ENCODE results near the gene STK32C. TPM values are rescaled to one million over a fixed set of nuclear protein-coding genes. Genes with fewer than 3 reads are reported as not detected.

The STK32C gene
- total and polyA plus RNA-seq, 8 donors: 9.9 to 18.2 (median 11.6) TPM

DNA sequence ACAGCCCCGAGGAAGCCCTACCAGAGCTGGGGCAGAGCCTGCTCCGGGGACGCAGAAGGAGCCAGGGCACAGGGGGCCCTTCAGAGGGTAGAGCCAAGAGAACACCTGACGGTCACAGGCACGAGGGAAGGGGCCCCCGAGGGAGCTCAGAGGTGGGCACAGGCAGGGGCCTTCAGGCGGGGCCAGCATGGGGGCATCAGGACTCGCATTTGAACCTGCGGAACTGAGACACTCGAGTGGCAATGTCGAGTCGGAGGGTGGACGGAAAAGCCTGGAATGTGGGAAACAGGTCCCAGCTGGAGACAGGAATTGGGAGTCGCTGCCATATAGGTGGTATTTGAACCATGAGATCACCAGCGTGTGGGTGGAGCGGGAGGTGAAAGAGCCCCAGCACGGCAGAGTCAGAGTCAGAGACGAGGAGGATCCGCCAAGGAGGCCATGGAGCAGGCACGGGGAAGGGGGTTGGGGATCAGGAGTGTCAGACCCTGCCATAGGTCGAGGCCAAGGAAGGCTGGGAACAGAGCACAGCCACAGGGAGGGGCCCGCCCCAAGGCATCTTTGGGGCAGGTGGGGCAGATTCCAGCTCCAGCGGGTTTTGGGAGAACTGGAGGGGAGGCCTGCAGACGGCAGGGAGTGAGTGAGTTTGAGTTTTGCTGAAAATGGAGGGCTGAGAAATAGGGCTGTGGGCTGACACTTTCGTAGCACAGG is 13.8 kb downstream of the STK32C start:
- H3K4me3 ChIP-seq: no peak overlapping the region
- TF ChIP-seq, protein P1, sequence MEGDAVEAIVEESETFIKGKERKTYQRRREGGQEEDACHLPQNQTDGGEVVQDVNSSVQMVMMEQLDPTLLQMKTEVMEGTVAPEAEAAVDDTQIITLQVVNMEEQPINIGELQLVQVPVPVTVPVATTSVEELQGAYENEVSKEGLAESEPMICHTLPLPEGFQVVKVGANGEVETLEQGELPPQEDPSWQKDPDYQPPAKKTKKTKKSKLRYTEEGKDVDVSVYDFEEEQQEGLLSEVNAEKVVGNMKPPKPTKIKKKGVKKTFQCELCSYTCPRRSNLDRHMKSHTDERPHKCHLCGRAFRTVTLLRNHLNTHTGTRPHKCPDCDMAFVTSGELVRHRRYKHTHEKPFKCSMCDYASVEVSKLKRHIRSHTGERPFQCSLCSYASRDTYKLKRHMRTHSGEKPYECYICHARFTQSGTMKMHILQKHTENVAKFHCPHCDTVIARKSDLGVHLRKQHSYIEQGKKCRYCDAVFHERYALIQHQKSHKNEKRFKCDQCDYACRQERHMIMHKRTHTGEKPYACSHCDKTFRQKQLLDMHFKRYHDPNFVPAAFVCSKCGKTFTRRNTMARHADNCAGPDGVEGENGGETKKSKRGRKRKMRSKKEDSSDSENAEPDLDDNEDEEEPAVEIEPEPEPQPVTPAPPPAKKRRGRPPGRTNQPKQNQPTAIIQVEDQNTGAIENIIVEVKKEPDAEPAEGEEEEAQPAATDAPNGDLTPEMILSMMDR (IDR thresholded peaks at IDR 0.05): no peak
- intact Hi-C loops (cut with DNase I): no loop called here
- H3K9me3 ChIP-seq: peaks cover 0 to 8% of the 10 kb centered on the region in 2 donors
- peaks cover 0 to 8% of the 10 kb centered on the region in 2 donors for H3K27me3 ChIP-seq
- DNase-seq (peak in 2 of 4 donors; percentile 10 to 51), ATAC-seq (no peak)
- no peak overlapping the region for H3K27ac ChIP-seq
- no peaks in the 10 kb centered on the region for H3K36me3 ChIP-seq
- H3K4me1 ChIP-seq: no peaks in the 10 kb centered on the region

DNA sequence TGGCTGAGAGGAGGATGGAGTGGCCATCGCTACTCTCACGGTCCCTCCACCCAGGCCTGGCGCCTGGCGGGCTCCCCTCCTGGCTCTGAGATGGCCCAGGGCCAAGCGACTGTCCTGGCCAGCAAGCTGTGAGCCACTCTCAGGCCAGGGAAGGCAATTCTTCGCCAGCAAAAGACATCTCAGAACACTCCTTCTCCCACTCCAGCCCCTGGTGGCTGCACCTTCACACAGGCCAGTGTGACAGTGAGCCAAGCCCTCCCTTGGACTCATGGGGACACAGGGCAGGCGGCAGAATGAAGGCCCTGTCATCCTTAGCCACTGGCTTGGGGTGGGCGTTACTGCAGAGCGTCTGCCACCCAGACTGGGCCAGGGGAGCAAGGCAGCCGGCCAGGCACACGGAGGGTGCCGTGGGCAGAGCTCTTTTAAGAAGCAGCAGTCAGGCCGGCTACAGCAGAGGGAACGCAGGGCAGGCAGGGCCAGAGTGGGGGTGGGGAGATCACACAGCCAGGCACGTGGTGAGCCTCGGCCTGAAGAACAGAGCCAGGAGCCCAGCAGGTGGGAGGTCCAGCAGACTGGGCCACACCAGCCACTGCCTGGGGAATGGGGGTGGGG is 14.4 kb downstream of the STK32C start:
- no peak overlapping the region for H3K4me3 ChIP-seq
- no peaks in the 10 kb centered on the region for H3K36me3 ChIP-seq
- TF ChIP-seq, protein P1 (IDR thresholded peaks at IDR 0.05): no peak
- H3K27me3 ChIP-seq: peaks cover 0 to 8% of the 10 kb centered on the region in 2 donors
- H3K4me1 ChIP-seq: no peaks in the 10 kb centered on the region
- intact Hi-C loops (cut with DNase I): no loop called here
- no peak overlapping the region for H3K27ac ChIP-seq
- ATAC-seq: peak; percentile 40
- DNase-seq: peak in 2 of 4 donors; percentile 27 to 55
- H3K9me3 ChIP-seq: peaks cover 0 to 12% of the 10 kb centered on the region in 2 donors

DNA sequence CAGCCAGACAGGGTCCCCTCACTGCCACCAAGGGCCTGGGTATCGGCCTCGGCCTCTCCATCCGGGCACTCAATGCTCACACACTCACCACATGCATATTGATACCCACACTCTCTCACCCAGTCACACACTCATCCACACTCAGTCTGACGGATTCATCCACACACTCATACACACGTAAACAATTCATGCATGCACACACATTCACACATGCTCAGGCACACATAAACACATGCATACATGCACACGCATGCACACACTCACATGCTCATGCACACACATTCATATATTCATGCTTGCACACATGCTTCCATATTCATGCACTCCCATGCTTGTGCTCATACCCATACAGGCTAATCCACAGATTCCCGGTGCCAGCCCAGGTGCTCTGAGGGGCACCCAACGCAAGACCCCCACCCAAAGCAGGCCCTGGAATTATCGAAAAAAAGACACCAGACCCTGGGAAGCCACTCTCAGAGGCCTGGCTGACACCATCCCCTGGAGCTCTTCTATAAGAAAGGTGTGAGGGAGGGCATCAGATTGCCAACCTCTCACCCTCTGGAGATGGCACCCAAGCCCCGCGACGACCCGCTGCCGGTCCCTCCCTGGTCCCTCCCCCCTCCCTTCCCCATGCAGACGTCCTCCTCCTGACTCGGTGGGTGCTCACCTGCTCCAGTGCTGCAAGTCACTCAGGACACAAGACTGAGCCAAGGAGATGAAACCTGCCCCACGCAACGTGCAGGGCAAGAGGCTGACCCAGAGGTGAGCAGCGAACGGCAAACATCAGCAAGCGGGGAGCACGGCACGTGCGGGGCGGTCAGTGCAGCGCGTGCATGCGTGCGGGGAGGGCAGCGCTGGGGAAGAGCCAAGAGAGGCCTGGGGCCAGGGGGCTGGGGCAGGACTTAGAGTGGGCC is 15.2 kb downstream of the STK32C start:
- H3K9me3 ChIP-seq: peaks cover 0 to 12% of the 10 kb centered on the region in 2 donors
- DNase-seq (peak in 2 of 4 donors; percentile 31 to 61), ATAC-seq (no peak)
- intact Hi-C loops (cut with DNase I): no loop called here
- H3K36me3 ChIP-seq: no peaks in the 10 kb centered on the region
- no peak overlapping the region for H3K4me3 ChIP-seq
- H3K27ac ChIP-seq: no peak overlapping the region
- H3K4me1 ChIP-seq: no peaks in the 10 kb centered on the region
- TF ChIP-seq, protein P1 (IDR thresholded peaks at IDR 0.05): no peak
- peaks cover 0 to 7% of the 10 kb centered on the region in 2 donors for H3K27me3 ChIP-seq

DNA sequence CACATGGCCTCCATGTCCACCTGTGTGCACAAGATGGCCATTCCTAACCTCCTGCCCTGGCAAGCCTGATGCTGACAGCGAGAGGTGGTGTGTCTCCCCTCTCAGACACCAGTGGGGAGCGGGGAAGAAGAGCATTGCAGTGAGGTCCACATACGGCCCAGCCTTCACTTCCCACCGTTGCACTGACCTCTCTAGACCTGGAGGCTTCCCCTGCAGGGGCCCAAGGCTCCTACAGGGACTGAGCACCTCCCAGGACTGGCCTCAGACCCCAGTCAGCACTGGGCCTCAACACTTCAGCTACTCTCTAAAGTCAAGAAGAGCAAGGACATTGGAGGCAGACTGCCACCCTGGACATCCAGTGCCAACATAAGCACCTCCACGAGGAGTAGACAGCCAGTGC is 15.9 kb downstream of the STK32C start:
- peak in 2 of 4 donors; percentile 11 to 37 for DNase-seq
- Histone ChIP-seq H3K36me3 (no peaks in the 10 kb centered on the region), H3K9me3 (peaks cover 0 to 12% of the 10 kb centered on the region in 2 donors), H3K27ac (no peak overlapping the region), H3K4me3 (no peak overlapping the region), H3K27me3 (peaks cover 0 to under 1% of the 10 kb centered on the region in 2 donors), H3K4me1 (no peaks in the 10 kb centered on the region)
- intact Hi-C loops (cut with DNase I): no loop called here
- TF ChIP-seq, protein P1 (IDR thresholded peaks at IDR 0.05): no peak
- ATAC-seq: no peak

All from left lung (tissue), 10 donors.